ENCODE measurements around the gene HCK.

HCK gene

GRCh38 chr20:32144898-32145662, 93.0 kb downstream of the HCK start:
- TF ChIP-seq, protein P1, sequence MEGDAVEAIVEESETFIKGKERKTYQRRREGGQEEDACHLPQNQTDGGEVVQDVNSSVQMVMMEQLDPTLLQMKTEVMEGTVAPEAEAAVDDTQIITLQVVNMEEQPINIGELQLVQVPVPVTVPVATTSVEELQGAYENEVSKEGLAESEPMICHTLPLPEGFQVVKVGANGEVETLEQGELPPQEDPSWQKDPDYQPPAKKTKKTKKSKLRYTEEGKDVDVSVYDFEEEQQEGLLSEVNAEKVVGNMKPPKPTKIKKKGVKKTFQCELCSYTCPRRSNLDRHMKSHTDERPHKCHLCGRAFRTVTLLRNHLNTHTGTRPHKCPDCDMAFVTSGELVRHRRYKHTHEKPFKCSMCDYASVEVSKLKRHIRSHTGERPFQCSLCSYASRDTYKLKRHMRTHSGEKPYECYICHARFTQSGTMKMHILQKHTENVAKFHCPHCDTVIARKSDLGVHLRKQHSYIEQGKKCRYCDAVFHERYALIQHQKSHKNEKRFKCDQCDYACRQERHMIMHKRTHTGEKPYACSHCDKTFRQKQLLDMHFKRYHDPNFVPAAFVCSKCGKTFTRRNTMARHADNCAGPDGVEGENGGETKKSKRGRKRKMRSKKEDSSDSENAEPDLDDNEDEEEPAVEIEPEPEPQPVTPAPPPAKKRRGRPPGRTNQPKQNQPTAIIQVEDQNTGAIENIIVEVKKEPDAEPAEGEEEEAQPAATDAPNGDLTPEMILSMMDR (IDR thresholded peaks at IDR 0.05; ENCODE audit: borderline replicate concordance, insufficient read depth, low read depth, low read length), result no peak
- H3K4me3 ChIP-seq (ENCODE audit: low read depth, low read length), result no peak overlapping the region

- H3K4me3 ChIP-seq (ENCODE audit: low read depth, low read length), result no peak overlapping the region
- TF ChIP-seq, protein P1 (IDR thresholded peaks at IDR 0.05; ENCODE audit: borderline replicate concordance, insufficient read depth, low read depth, low read length), result no peak
Observed at GRCh38 chr20:32149566-32150170, 97.6 kb downstream of the HCK start.

DNA sequence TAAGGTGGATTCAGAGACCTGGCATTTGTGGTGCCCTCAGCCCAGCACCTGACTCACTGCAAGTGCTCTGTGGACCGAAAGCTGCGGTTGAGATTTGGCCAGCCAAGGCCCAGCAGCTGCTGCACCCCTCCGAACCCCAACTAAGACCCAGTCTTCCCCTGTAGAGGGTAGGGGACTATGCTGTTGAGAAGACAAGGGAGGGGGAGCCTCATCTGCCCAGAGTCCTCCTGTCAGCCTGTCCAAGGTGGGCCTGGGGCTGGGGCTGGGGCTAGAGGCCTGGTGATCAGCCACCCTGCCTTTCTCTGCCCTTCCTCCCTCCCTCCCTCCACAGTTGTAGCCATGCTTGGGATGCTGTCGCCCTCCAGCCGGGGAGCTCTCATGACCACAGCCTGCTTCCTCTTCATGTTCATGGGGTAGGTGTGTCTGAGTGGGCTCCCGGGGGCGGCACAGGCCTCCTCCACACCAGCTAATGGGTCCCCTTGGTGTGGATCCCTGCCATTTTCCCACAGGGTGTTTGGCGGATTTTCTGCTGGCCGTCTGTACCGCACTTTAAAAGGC, 98.3 kb downstream of the HCK start:
- TF ChIP-seq, protein P1 (IDR thresholded peaks at IDR 0.05; ENCODE audit: borderline replicate concordance, insufficient read depth, low read depth, low read length), result no peak
- no peak overlapping the region for H3K4me3 ChIP-seq (ENCODE audit: low read depth, low read length)
